ENCODE data around the gene MAP3K3. TPM values are rescaled to one million over a fixed set of nuclear protein-coding genes. Genes with fewer than 3 reads are reported as not detected.

MAP3K3 gene
- total and polyA plus RNA-seq, 12 donors: 21.1 to 79.3 (median 47.1) TPM

- Histone ChIP-seq H3K4me1 (peaks cover 7 to 89% (median 76%) of the 10 kb centered on the region in 9 donors), H3K27ac (peak overlapping the region in 8 of 10 donors; percentile 22 to 89 (median 64)), H3K36me3 (peaks cover 0 to 77% (median 33%) of the 10 kb centered on the region in 9 donors), H3K9me3 (no peaks in the 10 kb centered on the region), H3K4me3 (no peak overlapping the region), H3K27me3 (no peaks in the 10 kb centered on the region)
- DNase-seq (no peak), ATAC-seq (no peak)
- no peak for TF ChIP-seq CTCF (IDR thresholded peaks at IDR 0.05)
- intact Hi-C loops (cut with DNase I): no loop called here
Measured at GRCh38 chr17:63633742-63634141, 11.5 kb downstream of the MAP3K3 start.

- no peak for TF ChIP-seq CTCF (IDR thresholded peaks at IDR 0.05)
- no peaks in the 10 kb centered on the region for H3K27me3 ChIP-seq
- H3K4me3 ChIP-seq: no peak overlapping the region
- intact Hi-C loops (cut with DNase I): no loop called here
- H3K4me1 ChIP-seq: peaks cover 7 to 88% (median 74%) of the 10 kb centered on the region in 9 donors
- H3K9me3 ChIP-seq: no peaks in the 10 kb centered on the region
- WGBS, 2 donors: 50 to 59% methylated on average over 4 of the region's 4 CpGs
- peak in 6 of 8 donors; percentile 40 to 67 (median 55) for ATAC-seq
- peaks cover 0 to 77% (median 33%) of the 10 kb centered on the region in 9 donors for H3K36me3 ChIP-seq
- DNase-seq: peak in 1 of 2 donors; percentile 15
- peak overlapping the region in 8 of 10 donors; percentile 27 to 89 (median 64) for H3K27ac ChIP-seq
Measured at GRCh38 chr17:63634163-63634562, 11.9 kb downstream of the MAP3K3 start.

- DNase-seq (no peak), ATAC-seq (no peak)
- no peak for TF ChIP-seq CTCF (IDR thresholded peaks at IDR 0.05)
- H3K4me1 ChIP-seq: peaks cover 7 to 85% (median 67%) of the 10 kb centered on the region in 9 donors
- 85 to 91% methylated on average over 1 of the region's 1 CpG for WGBS, 2 donors
- intact Hi-C loops (cut with DNase I): no loop called here
- H3K4me3 ChIP-seq: no peak overlapping the region
- H3K36me3 ChIP-seq: peaks cover 0 to 77% (median 33%) of the 10 kb centered on the region in 9 donors
- H3K9me3 ChIP-seq: no peaks in the 10 kb centered on the region
- H3K27ac ChIP-seq: peak overlapping the region in 7 of 10 donors; percentile 27 to 89 (median 66)
- no peaks in the 10 kb centered on the region for H3K27me3 ChIP-seq
Measured at GRCh38 chr17:63634816-63635215, 12.6 kb downstream of the MAP3K3 start.

GRCh38 chr17:63635290-63635689, 13.1 kb downstream of the MAP3K3 start:
- TF ChIP-seq CTCF (IDR thresholded peaks at IDR 0.05): no peak
- DNase-seq (no peak), ATAC-seq (no peak)
- 68 to 72% methylated on average over 2 of the region's 2 CpGs for WGBS, 2 donors
- H3K4me3 ChIP-seq: no peak overlapping the region
- H3K4me1 ChIP-seq: peaks cover 7 to 80% (median 62%) of the 10 kb centered on the region in 9 donors
- peaks cover 0 to 81% (median 33%) of the 10 kb centered on the region in 9 donors for H3K36me3 ChIP-seq
- peak overlapping the region in 6 of 10 donors; percentile 27 to 89 (median 70) for H3K27ac ChIP-seq
- intact Hi-C loops (cut with DNase I): no loop called here
- no peaks in the 10 kb centered on the region for H3K27me3 ChIP-seq
- H3K9me3 ChIP-seq: no peaks in the 10 kb centered on the region

Measured in heart right ventricle (tissue), 16 donors.